Stimulated activated CD8-positive, alpha-beta memory T cell treated with anti-CD3 and anti-CD28 coated beads, Interleukin-7, amount 100 ng/mL, for 1 hour (primary cell): ENCODE data around the gene FIBCD1.
"Not testable (repeated sequence)": the region's sequence is repeated elsewhere in the genome, so short reads cannot be mapped to it uniquely, and the experiment has no call there.

Experiments
- DNase-seq, 2 donors: peaks; one replicate each; pipeline ENCODE4 v3.0.0-alpha.2; 2020; ENCODE audit warnings: low read depth in 2 of 2

The FIBCD1 gene

GRCh38 chr9:130973686-130974281 lies 34.7 kb upstream of the FIBCD1 start:
- no peak for DNase-seq

- no peak for DNase-seq
Measured at GRCh38 chr9:130972957-130973685, 34.1 kb upstream of the FIBCD1 start.

GRCh38 chr9:130972277-130972956 lies 33.4 kb upstream of the FIBCD1 start:
- no peak for DNase-seq

DNA sequence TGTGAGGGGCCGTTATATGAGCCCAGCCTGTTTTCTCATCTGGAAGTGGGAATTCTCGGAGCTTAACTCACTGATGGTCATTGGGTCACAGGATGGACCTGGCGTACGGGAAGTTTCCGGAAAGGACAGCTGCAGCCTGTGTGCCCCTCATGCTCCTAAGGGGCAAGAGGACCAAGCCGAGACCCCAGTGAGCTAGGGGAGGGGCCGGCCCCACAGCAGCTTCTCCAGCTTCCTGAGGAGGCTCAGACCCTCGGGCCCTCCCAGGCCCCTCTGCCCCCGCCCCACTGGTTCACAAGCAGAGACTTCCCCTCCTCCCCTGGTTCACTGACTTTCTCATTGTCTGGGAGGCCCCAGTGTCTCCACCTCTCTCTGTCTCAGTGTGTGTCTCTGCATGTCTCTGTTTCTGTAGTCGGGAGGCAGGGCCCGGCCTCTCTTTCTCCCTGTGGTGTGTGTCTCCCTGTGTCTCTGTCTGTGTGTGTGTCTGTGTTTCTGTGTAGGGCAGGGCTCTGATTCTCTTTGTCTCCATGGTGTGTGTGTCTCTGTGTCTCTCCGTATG lies 32.3 kb upstream of the FIBCD1 start:
- DNase-seq, result no peak

DNA sequence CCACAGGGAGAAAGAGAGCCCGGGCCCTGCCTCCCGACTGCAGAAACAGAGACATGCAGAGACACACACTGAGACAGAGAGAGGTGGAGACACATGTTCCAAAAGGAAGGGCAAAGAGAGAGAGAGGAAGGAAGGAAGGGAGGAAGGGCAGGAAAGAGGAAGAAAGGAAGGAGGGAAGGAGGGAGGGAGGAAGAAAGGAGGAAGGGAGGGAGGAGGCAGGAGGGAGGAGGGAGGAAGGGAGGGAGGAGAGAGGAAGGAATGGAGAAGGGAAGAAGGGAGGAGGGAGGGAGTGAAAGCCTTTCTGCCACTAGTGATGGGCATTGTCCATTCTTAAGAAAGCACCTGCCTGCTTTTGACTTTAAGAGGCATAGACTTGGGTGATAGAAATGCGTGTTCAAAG lies 31.8 kb upstream of the FIBCD1 start:
- DNase-seq, result no peak

GRCh38 chr9:130970052-130970451 lies 31.0 kb upstream of the FIBCD1 start:
- DNase-seq, result no peak

DNA sequence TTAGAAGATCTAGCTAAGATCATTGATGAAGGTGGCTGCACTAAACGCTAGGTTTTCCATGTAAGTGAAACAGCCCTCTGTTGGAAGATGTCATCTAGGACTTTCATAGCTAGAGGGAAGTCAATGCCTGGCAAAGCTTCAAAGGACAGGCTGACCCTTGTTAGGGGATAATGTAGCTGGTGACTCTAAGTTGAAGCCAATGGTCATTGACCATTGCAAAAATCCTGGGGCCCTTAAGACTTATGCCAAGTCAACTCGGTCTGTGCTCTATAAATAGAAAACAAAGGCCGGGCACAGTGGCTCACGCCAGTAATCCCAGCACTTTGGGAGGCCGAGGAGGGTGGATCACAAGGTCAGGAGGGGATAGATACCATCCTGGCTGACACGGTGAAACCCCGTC lies 26.6 kb upstream of the FIBCD1 start:
- DNase-seq, result no peak

- no peak for DNase-seq
Measured at GRCh38 chr9:130963916-130964315, 24.9 kb upstream of the FIBCD1 start.

DNA sequence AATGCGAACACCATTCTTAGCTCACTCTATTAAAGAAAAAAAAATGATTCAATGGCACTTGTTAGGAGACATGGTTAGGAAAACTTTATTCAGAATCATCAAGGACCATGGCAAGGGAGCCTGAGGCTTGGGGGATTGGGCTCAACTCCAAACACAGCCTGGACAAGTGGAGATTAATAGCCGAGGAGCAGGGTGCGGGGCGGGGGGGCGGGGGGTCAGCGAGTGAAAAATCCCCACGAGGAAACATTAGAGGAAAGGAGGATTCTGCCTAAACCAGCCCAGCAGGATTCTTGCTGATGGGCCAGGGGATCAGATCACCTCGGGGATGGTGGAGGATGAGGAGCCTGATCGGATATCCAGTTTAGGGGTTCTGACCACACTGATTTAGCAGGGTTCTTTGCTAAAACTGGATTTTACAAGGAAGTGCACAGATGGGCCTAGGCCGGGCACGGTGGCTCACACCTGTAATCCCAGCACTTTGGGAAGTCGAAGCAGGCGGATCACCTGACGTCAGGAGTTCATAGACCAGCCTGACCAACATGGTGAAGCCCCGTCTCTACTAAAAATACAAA lies 24.4 kb upstream of the FIBCD1 start:
- no peak for DNase-seq

- DNase-seq, result no peak
Measured at GRCh38 chr9:130962418-130963316, 23.6 kb upstream of the FIBCD1 start.

DNA sequence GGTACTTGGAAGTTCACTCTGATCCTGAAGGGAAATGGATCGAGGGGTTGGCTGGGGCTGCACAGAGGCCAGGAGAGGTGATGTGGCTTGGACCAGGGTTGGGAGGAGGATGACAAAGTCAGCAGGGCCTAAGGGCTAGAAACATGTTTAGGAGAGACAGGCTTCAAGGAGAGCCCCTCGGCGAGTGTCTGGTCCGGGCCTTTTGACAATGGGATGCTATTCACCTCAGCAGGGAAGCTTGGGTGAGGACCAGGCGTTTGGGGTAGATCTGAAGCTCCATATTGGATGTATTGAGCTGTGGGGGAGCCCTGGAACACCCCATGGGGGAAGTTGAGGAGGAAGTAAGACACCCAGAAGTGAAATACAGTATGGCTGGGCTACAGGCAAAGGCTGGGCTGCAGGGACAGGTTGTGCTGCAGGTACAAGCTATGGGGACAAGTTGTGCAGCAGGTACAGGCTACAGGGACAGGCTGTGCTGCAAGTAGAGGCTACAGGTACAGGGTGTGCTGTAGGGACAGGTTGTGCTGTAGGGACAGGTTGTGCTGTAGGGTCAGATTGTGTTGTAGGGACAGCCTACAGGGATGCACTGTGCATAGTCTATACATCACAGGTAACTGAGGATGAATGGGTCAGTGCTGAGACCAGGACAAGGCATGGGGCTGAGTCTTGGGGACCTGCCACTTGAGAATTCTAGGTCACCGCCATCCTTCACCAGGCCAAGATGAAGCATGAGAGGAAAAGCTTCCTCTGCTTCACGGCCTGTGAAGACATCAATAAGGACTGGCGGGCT lies 22.7 kb upstream of the FIBCD1 start:
- DNase-seq, result no peak

GRCh38 chr9:130960522-130961378 lies 21.7 kb upstream of the FIBCD1 start:
- DNase-seq, result no peak

- DNase-seq, result no peak
Measured at GRCh38 chr9:130959809-130960334, 20.8 kb upstream of the FIBCD1 start.

GRCh38 chr9:130958564-130958963 lies 19.5 kb upstream of the FIBCD1 start:
- not testable (repeated sequence) for DNase-seq

DNA sequence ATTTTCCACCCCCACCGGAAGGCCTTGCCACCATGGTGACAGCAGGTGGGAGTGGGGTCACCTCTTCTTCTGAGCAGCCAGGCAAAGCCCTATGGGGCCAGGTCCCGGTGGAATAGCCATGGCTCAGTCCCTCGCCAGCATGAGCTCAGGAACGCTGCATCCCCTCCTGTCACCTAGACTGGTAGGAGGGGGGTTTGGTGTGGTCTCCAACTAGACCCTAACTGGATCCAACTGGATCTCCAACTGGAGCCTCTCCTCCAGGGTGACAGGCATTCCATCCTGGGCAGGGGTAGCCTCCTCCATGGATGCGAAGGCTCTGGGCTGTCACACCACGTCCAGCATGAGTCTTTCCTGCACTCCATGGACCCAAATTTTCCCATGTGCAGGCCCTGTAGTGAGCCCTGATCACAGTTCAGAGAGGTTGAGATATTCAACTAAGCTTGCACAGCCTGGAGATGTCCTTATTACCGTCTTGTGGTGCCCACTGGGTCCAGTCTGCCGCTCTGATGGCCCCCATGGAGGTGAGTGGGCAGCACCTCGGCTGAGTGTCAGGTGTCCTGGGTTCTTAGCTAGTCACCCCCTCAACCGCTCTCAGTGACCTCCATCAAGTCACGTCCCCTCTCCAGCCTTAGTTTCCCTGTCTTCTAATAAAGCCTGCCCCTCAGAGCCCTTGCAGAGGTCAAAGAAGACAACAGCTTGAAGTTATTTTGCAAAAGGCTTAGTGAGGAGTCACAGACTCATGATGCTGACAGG lies 18.6 kb upstream of the FIBCD1 start:
- DNase-seq, result no peak

DNA sequence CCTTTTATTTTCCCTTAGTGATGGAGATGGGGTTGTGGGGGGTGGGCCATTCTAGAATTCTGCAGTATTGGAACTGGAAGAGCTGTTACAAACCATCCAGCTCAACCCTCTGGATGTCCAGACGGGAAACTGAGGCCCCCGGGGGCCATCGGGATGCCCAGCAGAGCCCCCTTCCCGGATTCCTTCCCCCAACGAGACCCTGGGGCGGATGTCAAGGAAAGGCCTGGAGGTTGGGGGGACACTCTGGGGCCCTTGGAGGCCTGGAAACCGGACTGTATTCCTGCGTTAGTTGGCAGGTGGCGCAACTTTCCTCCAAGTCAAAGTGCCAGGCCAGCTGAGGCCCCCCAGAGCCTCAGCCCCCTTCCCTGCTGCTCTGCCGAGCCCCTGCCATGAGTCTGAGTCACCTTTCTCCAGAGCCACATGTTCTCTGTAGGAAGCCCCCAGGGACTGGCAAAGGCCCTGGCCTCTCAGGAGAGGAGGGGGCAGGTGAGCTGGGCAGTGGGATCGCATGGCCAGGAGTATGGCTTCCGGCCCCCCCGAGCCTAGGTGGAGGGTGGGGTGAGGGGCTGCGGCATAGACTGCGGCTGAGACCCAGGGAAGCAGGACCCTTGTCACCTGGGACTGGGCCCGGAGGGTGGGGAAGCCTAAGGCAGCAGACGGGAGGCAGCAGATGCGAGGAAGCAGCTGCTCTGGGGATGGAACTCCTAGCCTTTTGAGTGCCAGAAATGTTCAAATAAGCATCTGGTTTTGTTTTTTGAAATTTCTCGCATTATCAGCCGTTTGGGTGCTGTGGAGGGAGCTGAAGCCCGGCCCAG lies 17.8 kb upstream of the FIBCD1 start:
- no peak for DNase-seq

DNA sequence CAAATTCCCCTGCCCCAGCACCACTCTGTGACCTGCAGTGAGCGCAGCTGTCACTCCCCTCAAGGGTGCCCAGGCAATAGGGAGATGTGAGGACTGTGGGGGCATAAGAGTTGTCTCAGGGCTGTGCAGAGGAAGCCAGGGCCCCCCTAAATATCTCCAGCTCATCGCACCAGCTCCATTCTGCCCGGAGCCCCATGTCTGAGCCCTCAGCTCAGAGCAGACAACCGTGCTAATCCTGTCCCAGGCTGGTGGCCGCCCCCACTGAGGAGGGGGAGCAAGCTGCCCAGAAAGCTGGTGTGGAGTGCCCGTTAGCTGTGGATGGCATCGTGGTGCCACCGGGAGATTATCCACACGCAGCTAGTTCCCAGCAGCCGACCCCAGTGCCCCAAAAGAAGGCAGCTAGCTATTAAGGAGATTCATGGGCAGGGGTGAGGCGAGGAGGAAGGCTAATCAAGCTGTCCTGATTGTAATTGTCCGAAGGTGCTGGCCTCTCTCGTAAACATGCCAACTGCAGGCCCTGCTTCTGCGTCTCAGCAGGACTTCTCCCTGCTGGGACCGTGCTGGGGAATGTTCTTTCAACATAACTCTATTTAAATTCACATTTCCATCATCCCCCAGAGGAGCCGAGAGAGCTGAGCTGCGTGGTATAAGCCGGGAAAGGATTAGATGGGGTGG lies 17.0 kb upstream of the FIBCD1 start:
- DNase-seq, result no peak
